Retinal pigment epithelial cell (primary cell): ENCODE measurements around the gene CCK.
"Not testable (repeated sequence)": the region's sequence is repeated elsewhere in the genome, so short reads cannot be mapped to it uniquely, and the experiment has no call there.

Experiments used
- DNase-seq: peaks from one replicate; pipeline ENCODE4 v3.0.0-alpha.2; 2010; ENCODE audit warnings: low read depth
- H3K4me3 ChIP-seq: 2 replicates; pipeline ENCODE4 v1.5.1; 2011; ENCODE audit warnings: mild to moderate bottlenecking, low read length, control low read depth, moderate library complexity
- TF ChIP-seq, protein P1 (sequence below): conservative IDR thresholded peaks from 2 replicates; pipeline ENCODE4 v1.5.1; 2011; ENCODE audit warnings: low read depth, low read length, control low read depth, inconsistent platforms

CCK gene

DNA sequence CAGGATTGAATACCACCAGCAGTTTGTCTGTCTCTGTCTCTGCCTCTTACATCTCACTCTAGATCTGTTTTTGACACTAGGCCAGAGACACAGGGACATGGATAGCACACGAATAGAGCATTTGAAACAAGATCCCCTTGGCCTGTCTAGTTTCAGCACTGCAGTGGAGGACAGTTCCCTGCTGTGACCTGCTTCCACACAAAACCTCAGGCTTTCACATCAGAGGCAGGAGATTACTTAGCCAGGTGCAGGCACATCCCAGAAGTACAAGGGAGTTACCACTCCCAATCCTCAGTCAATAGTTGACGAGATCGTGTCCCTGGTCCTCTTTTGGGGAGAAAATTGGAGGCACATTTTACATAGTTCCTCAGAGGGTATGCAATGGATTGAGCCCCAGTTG is 34.0 kb upstream of the CCK start:
- no peak overlapping the region for H3K4me3 ChIP-seq
- TF ChIP-seq, protein P1, sequence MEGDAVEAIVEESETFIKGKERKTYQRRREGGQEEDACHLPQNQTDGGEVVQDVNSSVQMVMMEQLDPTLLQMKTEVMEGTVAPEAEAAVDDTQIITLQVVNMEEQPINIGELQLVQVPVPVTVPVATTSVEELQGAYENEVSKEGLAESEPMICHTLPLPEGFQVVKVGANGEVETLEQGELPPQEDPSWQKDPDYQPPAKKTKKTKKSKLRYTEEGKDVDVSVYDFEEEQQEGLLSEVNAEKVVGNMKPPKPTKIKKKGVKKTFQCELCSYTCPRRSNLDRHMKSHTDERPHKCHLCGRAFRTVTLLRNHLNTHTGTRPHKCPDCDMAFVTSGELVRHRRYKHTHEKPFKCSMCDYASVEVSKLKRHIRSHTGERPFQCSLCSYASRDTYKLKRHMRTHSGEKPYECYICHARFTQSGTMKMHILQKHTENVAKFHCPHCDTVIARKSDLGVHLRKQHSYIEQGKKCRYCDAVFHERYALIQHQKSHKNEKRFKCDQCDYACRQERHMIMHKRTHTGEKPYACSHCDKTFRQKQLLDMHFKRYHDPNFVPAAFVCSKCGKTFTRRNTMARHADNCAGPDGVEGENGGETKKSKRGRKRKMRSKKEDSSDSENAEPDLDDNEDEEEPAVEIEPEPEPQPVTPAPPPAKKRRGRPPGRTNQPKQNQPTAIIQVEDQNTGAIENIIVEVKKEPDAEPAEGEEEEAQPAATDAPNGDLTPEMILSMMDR: no peak
- peak; percentile 3 for DNase-seq

DNA sequence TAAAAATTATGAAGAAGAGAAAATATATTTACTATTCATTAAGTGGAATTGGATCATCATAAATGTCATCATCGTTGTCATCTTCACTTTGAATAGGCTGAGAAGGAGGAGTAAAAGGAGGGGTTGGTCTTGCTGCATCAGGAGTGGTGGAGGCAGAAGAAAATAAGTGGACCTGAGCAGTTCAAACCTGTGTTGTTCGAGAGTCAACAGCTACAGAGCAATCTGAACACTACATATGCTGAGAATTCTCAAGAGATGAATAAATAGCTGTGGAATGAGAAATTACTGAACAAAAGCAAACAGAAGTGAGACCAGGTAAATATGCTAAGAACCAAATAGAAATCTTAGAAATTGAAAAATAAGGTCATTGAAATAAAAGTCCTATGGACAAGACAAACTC is 32.3 kb upstream of the CCK start:
- TF ChIP-seq, protein P1: no peak
- DNase-seq: no peak
- H3K4me3 ChIP-seq: no peak overlapping the region

DNA sequence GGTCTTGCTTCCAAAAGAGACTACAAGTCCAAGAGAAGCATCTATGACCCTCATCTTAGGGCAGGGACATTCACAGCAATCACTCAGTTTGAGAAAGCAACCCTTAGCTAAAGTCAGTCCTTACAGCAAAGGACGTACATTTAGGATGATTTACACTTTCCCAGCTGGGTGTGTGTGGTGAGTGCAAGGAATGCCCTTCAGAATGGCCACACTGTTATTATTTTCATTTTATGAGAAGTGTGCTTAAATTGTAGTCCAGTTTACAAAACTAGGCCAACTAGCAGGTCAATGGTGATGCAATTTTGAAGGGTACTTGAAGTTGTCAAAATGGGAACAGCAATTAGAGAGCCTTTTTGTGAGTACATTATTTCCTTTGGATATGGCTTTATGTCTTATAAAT is 26.0 kb upstream of the CCK start:
- no peak overlapping the region for H3K4me3 ChIP-seq
- no peak for DNase-seq
- TF ChIP-seq, protein P1: no peak

DNA sequence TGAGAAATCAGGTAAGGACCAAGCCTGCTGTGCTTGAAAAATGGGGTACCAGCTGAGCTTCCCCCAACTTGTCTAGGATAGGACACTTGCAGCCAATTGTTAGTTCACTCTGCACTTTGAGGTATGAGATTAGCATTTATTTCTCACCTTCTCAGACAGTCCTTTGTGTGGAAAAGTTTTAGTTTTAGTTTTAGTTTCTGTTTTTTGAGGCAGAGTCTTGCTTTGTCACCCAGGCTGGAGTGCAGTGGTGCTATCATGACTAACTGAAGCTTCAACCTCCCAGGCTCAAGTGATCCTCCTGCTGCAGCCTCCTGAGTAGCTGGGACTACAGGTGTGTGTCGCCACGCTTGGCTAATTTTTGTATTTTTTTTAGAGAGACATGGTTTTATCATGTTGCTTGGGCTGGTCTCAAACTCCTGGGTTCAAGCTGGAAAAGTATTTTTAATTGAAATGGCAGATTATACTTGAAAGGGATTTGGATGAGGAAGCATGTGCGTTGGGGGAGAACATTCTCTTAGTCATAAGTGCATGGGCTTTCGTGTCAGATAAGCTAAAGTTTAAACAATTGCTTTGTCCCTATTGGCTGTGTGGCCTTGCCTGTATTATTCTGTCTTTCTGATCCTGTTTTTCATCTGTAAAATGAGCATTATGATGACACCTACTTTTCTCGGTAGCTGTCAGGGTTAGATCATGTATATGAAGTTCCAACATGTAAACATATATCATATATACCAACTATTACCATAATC is 25.2 kb upstream of the CCK start:
- no peak overlapping the region for H3K4me3 ChIP-seq
- no peak for DNase-seq
- TF ChIP-seq, protein P1: no peak

DNA sequence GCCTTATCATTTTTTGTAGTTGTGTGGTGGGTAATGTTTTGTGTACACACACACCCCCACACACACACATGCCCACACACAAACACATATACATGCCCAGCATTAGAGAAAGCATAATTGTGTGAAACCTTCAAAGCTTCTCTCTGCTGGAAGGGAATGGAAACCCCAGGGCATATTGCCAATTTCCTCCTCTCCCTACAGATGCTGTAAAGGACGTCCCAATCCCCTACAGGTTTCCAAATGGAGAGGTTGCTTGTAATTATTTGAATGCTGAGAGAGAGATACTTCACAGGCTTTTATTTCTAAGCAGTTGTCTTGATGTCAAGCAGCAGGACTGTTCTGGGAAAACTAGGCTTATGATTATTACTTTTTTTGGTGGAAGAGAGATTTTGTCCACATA is 23.0 kb upstream of the CCK start:
- no peak overlapping the region for H3K4me3 ChIP-seq
- TF ChIP-seq, protein P1: no peak
- DNase-seq: no peak

DNA sequence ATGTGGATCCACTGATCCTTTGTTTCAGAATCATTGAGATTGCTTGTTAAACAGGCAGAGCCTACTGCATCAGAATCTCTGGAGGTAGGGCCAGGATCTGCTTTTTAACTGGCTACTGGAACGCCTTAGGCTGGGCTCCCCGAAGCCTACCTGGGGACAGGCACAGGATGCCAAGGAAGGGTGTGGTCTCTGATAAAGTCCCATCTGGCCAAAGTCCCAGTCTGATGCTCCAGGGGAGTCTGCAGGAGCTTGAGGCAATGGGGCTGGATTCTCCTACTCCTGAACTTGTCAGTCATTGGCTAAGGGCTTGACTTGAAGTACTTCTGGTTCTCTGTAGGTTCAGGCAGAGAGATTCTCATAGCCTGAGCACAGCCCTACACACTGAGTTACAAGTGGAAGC is 22.4 kb upstream of the CCK start:
- TF ChIP-seq, protein P1: no peak

DNA sequence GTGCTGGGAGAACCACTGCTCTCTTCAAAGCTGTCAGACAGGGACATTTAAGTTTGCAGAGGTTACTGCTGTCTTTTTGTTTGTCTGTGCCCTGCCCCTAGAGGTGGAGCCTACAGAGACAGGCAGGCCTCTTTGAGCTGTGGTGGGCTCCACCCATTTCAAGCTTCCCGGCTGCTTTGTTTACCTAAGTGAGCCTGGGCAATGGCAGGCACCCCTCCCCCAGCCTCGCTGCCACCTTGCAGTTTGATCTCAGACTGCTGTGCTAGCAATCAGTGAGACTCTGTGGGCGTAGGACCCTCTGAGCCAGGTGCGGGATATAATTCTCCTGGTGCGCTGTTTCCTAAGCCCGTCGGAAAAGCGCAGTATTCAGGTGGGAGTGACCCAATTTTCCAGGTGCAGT is 21.4 kb upstream of the CCK start:
- H3K4me3 ChIP-seq, DNase-seq: not testable (repeated sequence)

More for the DNA sequence above, 22.4 kb upstream of the CCK start:
- no peak overlapping the region for H3K4me3 ChIP-seq
- no peak for DNase-seq
